ENCODE results near the gene GALK1. TPM values are rescaled to one million over a fixed set of nuclear protein-coding genes. Genes with fewer than 3 reads are reported as not detected.
A peak's percentile ranks its signal among the peaks of the same experiment; 100 is the strongest.

The GALK1 gene
- total and polyA plus RNA-seq, 9 of the 15 experiments (the other 6 are each of a cell fraction or from before 2014, with no cell fraction given), result 0.45 to 51.6 (median 17.4) TPM

- peak; percentile 94 to 99 (median 98) for DNase-seq (ENCODE audit: extremely low read depth in 1 of 4, low spot score in 3 of 4)
- Histone ChIP-seq H3K4me2 (ENCODE audit: insufficient read depth, low read length) (peak overlapping the region; percentile 86), H3K27ac (ENCODE audit: extremely low read depth, low read depth, low read length) (peak overlapping the region; percentile 92), H3K36me3 (ENCODE audit: control insufficient read depth, insufficient read depth, low read length) (peaks cover 31% of the 10 kb centered on the region), H3K79me2 (ENCODE audit: control insufficient read depth, insufficient read depth, low read length) (peaks cover 35% of the 10 kb centered on the region), H3K9ac (ENCODE audit: insufficient read depth in 1 of 2, low read depth in 2 of 2, low read length in 2 of 2) (peak overlapping the region; percentile 94 to 99), H3K9me1 (ENCODE audit: control insufficient read depth, insufficient read depth, low read length) (no peaks in the 10 kb centered on the region), H2AFZ (ENCODE audit: low read depth, low read length) (no peak overlapping the region), H3K27me3 (ENCODE audit: control insufficient read depth in 2 of 2, insufficient read depth in 2 of 2, low read length in 2 of 2) (no peaks in the 10 kb centered on the region), H4K20me1 (replicated peaks; ENCODE audit: control insufficient read depth, insufficient read depth, low read length) (peaks cover 42% of the 10 kb centered on the region), H3K9me3 (replicated peaks; ENCODE audit: control insufficient read depth, insufficient read depth, low read depth, low read length) (no peaks in the 10 kb centered on the region), H3K4me1 (replicated peaks in 1 of 2; ENCODE audit: control insufficient read depth in 2 of 2, insufficient read depth in 2 of 2, low read length in 2 of 2) (peaks cover 9 to 22% of the 10 kb centered on the region in 2 experiments; a peak in 4 of 5 replicates), H3K4me3 (peak overlapping the region; percentile 85)
- BruUV-seq (replicated peaks), result TSS peak; percentile 36
- FAIRE-seq, result peak; percentile 99
- ATAC-seq, result peak; percentile 73
- POLR2A ChIA-PET, result interaction anchor here (0.6 to 11.1 kb wide), 60 partner anchors 6 to 1003 kb away, joined by 3 to 464 read pairs (median 4); partner anchors contain the start of genes ACOX1, EXOC7, FBF1 and GALK1
- intact Hi-C loops (cut with micrococcal nuclease), result loop anchor here (5.0 kb wide), 1 partner anchor 68 kb away; no protein-coding TSS in a partner anchor
- under 1% methylated on average over 75 of the region's 84 CpGs for WGBS (ENCODE audit: insufficient coverage, low coverage, missing lambda C conversion rate)
- in situ Hi-C loops (cut with MboI), result loop anchor here (10.0 kb wide), 1 partner anchor 225 kb away; the partner anchor contains the start of gene CDK3
- CTCF ChIA-PET (ENCODE audit: low intra/inter-chr PET ratio), result no interaction called here
- TF ChIP-seq ZFPM2 (CRISPR knock-in tag; IDR thresholded peaks at IDR 0.05) (0 out of 2 replicates have a peak, but pooled peaks have one; percentile 85), ZNF592 (IDR thresholded peaks at IDR 0.05) (no peak), E2F4 (CRISPR knock-in tag; IDR thresholded peaks at IDR 0.05; ENCODE audit: low read depth) (peak; percentile 60; the same call in 1 of the 2 replicates), NR1H2 (CRISPR knock-in tag; IDR thresholded peaks at IDR 0.05) (peak; percentile 73; the same call in 1 of the 2 replicates), HMBOX1 (IDR thresholded peaks at IDR 0.05) (no peak), TFAM (CRISPR knock-in tag; conservative IDR thresholded peaks at IDR 0.05) (no peak), ZHX1 (conservative IDR thresholded peaks at IDR 0.05; ENCODE audit: low read length) (0 out of 2 replicates have a peak, but pooled peaks have one; percentile 77), MXD1 (CRISPR knock-in tag; IDR thresholded peaks at IDR 0.05; ENCODE audit: borderline replicate concordance, poor library complexity, severe bottlenecking) (no peak), SMAD2 (IDR thresholded peaks at IDR 0.05; ENCODE audit: low read depth, low read length) (no peak), RBM34 (IDR thresholded peaks at IDR 0.05; ENCODE audit: borderline replicate concordance, insufficient read depth, low read length) (0 out of 2 replicates have a peak, but pooled peaks have one; percentile 85)
Observed at GRCh38 chr17:75779250-75779986, 14.4 kb upstream of the GALK1 start.

Measured in K562 (cell line).